HFFc6 (cell line): ENCODE data around the gene ARL6IP5. TPM values are rescaled to one million over a fixed set of nuclear protein-coding genes. Genes with fewer than 3 reads are reported as not detected.

Experiments used
- DNase-seq: peaks from one replicate; pipeline ENCODE4 v3.0.0-alpha.2; 2018
- H3K27ac Mint-ChIP-seq: 2 replicates; pipeline ENCODE4 v1.8.0; 2020; ENCODE audit warnings: mild to moderate bottlenecking, mixed read lengths
- H3K27me3 Mint-ChIP-seq: 2 replicates; pipeline ENCODE4 v1.8.0; 2021; ENCODE audit warnings: mild to moderate bottlenecking, moderate library complexity, mixed read lengths; ENCODE audit not compliant: insufficient read depth
- H3K36me3 Mint-ChIP-seq: 2 replicates; pipeline ENCODE4 v1.8.0; 2021; ENCODE audit warnings: low read depth, mixed read lengths
- H3K4me1 Mint-ChIP-seq: 2 replicates; pipeline ENCODE4 v1.8.0; 2020; ENCODE audit warnings: low read depth, mixed read lengths
- H3K4me3 Mint-ChIP-seq: 2 replicates; pipeline ENCODE4 v1.8.0; 2020; ENCODE audit warnings: mild to moderate bottlenecking, moderate library complexity, mixed read lengths
- H3K9me3 Mint-ChIP-seq: 2 replicates; pipeline ENCODE4 v1.8.0; 2020; ENCODE audit warnings: mild to moderate bottlenecking, mixed read lengths
- CTCF ChIP-seq: fragments of 200-600 bp; sonication (generic); IDR thresholded peaks from 2 replicates; pipeline ENCODE4 v1.5.0; 2021; ENCODE audit warnings: antibody characterized with exemption, mild to moderate bottlenecking
- total RNA-seq, 6 experiments: library from RNA; stranded (reverse); fragmentation: NEBNext Ultra II Directional; extraction: Animal tissue kit (Norgen Biotek cat#: 25700); gene quantifications; 2 replicates in 1 of 6; 3 replicates in 5 of 6; pipeline ENCODE4 v1.2.3, GENCODE V29; 2021

Gene ARL6IP5
- total RNA-seq, 6 experiments from 2014 or later, result 108 to 132 (median 119) TPM

GRCh38 chr3:69058180-69058946, 26.4 kb upstream of the ARL6IP5 start:
- H3K36me3 Mint-ChIP-seq, result peaks cover 33% of the 10 kb centered on the region
- H3K4me3 Mint-ChIP-seq, result no peak overlapping the region
- no peaks in the 10 kb centered on the region for H3K27me3 Mint-ChIP-seq
- no peak overlapping the region for H3K27ac Mint-ChIP-seq
- H3K4me1 Mint-ChIP-seq, result no peaks in the 10 kb centered on the region
- no peak for DNase-seq
- no peak for TF ChIP-seq CTCF
- H3K9me3 Mint-ChIP-seq, result no peaks in the 10 kb centered on the region

- Mint-ChIP-seq H3K4me1 (peaks cover under 1% of the 10 kb centered on the region; the same call in 1 of the 2 replicates), H3K9me3 (no peaks in the 10 kb centered on the region), H3K36me3 (peaks cover 33% of the 10 kb centered on the region), H3K27me3 (no peaks in the 10 kb centered on the region), H3K4me3 (no peak overlapping the region), H3K27ac (no peak overlapping the region; the same call in 1 of the 2 replicates)
- no peak for DNase-seq
- TF ChIP-seq CTCF, result no peak
Measured at GRCh38 chr3:69058947-69059224, 25.9 kb upstream of the ARL6IP5 start.

- Mint-ChIP-seq H3K4me3 (no peak overlapping the region), H3K9me3 (no peaks in the 10 kb centered on the region), H3K4me1 (peaks cover 8% of the 10 kb centered on the region), H3K36me3 (peaks cover 33% of the 10 kb centered on the region), H3K27ac (no peak overlapping the region), H3K27me3 (no peaks in the 10 kb centered on the region)
- DNase-seq, result no peak
- TF ChIP-seq CTCF, result no peak
Measured at GRCh38 chr3:69059688-69060087, 25.0 kb upstream of the ARL6IP5 start.

- no peak for TF ChIP-seq CTCF
- Mint-ChIP-seq H3K9me3 (no peaks in the 10 kb centered on the region), H3K4me3 (no peak overlapping the region), H3K27ac (no peak overlapping the region), H3K4me1 (peaks cover 14% of the 10 kb centered on the region), H3K27me3 (no peaks in the 10 kb centered on the region), H3K36me3 (peaks cover 27% of the 10 kb centered on the region)
- DNase-seq, result no peak
Measured at GRCh38 chr3:69063636-69064035, 21.1 kb upstream of the ARL6IP5 start.

GRCh38 chr3:69065318-69065964, 19.3 kb upstream of the ARL6IP5 start:
- Mint-ChIP-seq H3K27ac (peak overlapping the region; percentile 18; the same call in 1 of the 2 replicates), H3K4me1 (peaks cover 14% of the 10 kb centered on the region), H3K4me3 (no peak overlapping the region), H3K9me3 (no peaks in the 10 kb centered on the region), H3K27me3 (no peaks in the 10 kb centered on the region), H3K36me3 (peaks cover 12% of the 10 kb centered on the region)
- TF ChIP-seq CTCF, result no peak
- DNase-seq, result no peak
